COLO829 (cell line): ENCODE data around the gene ACACB.
"Not testable (repeated sequence)": the region's sequence is repeated elsewhere in the genome, so short reads cannot be mapped to it uniquely, and the experiment has no call there.

Source experiments
- DNase-seq: peaks from one replicate; pipeline ENCODE4 v3.0.0; 2012; ENCODE audit warnings: low spot score

The ACACB gene

DNA sequence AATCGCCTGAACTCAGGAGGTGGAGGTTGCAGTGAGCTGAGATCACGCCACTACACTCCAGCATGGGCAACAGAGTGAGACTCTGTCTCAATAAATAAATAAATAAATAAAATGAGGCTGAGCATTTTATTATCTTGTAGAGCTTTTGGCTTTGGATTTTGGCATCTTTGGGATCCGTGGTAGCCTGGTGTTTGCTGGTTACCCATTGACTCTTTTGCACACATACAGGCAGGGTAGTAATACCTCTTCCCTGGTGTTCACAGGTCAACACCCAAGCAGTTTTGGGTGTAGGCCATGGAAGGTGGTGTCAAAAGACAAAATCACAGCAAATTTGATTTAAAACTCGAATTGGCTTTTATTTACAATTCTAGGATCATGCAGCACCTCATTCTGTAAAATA lies 27.8 kb downstream of the ACACB start:
- no peak for DNase-seq

DNA sequence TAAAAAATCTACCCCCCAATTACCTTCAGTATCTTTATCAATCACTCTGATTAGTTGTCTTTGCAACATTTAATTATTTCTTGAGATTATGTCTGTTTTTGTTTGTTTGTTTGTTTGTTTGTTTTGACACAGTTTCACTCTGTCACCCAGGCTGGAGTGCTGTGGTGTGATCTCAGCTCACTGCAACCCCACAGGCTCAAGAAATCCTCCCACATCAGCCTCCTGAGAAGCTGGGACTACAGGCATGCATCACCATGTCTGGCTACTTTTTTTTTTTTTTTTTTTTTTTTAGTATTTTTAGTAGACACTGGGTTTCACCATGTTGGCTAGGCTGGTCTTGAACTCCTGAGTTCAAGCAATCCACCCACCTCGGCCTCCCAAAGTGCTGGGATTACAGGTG lies 30.7 kb downstream of the ACACB start:
- not testable (repeated sequence) for DNase-seq

DNA sequence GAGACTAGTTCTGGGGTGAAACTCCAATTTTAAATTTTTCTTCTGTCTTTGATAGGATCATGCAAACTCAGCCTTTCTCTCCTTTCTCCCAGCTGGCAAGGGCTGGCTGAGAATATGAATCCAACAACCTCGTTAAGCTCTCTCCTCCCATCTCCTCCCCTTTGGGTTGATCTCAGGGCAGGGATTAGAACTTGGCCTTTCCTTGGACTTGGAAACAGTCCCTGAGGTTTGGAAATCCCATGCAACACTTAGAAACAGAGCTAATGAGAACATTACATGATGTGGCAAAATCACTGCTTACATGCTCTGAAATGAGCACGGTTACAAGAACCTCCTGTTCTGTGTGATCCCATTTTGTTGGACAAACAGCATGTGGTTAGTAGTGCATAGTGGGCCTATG lies 31.6 kb downstream of the ACACB start:
- DNase-seq: no peak

DNA sequence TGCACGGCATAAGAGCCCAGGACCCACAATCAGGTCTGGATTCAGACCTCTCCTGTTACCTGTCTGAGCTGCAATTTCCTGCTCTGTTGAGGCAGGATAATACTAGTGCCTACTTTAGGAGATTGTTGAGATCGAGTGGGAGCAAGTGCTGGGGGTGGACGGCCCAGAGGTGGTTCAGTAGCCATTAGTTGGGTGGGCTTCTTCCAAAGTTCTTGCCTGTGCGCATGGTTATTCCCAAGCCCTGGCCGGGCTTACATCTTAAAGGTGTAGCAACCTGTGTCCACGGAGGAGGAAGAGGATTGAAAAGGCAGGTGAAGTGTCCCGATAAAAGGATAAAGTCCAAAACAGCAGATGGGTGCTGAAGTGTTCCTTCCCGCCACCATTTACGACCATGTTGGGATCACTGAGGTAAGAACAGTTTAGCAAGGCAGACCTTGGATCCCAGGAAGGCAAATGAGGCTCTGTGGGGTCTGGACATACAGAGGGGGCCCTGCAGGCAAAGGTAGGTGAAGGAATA lies 33.8 kb downstream of the ACACB start:
- no peak for DNase-seq

DNA sequence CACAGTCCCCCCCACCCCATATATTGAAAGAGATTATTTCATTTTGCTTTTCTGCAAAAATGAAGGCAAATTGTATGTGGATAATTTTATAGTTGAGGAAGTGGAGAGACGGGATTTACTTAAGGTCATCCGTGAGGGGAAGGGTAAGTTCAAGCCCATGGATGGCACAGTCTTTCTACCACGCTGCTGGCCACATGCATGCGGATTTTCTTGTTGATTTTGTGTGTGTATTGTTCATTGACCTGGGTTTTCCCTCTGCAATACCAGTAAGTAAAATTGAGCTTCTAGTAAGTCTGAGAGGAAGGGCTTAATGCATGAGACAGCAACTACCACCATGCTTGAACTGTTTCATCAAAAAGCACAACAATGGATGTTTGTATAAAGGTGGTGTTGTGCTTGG lies 35.1 kb downstream of the ACACB start:
- no peak for DNase-seq

DNA sequence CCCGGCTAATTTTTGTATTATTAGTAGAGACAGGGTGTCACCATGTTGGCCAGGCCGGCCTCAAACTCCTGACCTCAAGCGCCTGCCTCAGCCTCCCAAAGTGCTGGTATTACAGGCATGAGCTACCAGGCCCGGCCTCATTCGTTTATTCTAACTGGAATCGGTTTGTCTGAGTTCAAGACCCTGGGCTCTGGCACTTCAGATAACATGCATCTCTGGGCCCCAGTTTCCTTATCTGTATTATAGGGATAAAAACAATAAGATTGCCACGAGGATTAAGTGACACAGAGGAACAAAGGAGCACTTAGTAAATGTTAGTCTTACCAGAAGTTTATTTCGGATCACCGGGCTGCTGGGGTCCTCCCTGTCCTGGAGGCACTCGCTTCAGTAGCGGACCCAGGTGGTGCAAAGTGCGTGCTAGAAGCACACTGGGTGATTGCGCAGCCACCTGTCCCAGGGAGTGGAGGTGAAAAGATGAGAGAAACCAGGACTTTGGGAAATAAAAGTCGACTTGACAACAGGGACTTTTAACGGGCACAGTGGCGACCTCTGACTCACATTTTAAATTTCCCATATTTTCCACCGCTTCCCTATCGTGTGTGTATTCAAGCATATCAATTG lies 37.5 kb downstream of the ACACB start:
- DNase-seq: peak; percentile 13

DNA sequence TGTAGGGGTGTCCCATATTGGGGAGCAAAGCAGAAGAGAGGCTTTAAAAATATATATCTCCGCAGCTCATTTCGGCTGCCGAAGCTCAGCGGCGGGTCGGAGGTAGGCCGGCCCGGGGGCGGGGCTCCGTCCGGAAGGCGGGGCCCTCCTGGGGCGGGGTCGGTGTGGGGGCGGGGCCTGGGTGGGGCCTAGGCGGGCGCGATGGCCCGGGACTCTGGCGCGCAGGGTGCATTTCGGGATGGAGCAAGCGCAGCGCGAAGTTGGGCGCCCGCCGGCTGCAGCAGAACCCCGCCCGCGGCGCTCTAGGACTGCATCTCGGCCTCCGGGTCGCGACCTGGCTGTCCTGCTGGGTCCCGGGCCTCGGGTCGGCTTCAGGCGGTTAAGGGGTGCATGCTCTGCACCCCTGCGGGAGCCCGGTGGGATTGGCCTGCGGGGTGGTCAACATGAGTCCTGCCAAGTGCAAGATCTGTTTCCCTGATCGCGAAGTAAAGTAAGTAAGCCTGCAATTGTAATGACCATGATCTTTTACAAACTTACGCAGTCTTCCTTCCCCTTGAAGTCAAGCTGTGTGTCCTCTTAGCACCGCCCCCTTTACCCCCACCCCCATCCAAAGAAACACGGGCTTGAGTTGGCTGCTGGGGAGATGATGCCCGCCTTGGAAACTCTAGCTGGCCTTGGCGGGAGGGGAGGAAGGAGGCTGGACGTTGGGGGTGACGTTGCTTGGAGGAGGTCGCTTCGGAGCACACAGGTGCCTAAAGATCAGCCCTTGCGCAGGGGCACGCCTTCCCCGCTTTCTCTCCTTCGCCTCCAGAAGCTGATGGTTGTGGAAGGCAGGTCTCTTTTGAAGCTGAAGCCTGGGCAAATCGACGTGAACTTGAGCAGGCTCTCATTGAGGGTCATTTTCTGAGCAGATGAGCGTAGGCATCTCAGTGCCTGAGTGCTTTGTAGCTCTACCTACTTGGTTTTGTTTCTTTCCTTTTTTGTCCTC lies 38.4 kb downstream of the ACACB start:
- DNase-seq: peak; percentile 85

DNA sequence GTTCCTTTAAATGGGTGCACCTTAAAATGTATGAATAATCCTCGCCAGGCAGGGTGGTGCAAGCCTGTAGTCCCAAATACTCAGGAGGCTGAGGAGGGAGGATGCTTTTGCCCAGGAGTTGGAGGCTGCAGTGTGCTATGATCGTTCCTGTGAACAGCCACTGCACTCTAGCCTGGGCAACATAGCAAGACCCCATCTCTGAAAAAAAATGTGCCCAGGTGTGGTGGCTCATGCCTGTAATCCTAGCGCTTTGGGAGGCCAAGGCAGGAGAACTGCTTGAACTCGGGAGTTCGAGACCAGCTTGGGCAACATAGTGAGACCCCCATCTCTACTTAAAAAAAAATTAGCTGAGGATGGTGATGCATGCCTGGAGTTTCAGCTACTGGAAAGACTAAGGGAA lies 39.6 kb downstream of the ACACB start:
- no peak for DNase-seq

DNA sequence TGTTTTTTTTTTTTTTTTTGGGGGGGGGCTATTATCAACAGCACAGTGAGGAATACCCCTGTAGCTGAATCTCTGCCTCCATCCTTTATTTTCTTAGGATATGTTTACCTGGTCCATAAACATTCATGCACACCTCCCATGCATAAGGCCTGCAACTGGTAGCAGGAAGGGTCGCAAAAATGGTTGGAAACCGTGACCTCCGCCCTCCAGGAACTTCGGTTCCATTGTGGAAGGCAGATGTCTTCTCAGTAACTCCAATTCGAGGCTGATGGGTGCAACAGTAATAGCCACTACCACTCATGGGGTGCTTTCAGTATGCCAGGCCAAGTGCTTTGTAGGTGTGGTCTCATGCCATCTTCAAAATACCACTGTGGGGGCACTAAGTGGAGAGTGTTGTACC lies 40.2 kb downstream of the ACACB start:
- DNase-seq: no peak

DNA sequence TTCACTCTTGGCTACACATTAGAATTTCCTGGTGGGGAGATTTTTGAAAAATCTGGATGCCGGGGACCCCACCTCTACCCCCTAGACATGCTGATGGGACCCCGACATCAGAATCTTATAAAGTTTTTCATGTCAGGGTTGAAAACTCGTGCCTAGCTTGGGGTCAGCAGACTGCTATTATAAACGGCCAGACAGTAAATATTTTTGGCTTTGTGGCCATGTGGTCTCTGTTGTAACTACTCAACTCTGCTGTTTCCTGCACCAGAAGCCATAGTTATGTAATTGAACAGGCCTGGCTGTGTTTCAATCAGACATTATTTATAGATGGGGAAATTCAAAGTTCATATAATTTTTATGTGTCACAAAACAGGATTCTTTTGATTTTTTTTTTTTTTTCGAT lies 41.6 kb downstream of the ACACB start:
- DNase-seq: no peak

DNA sequence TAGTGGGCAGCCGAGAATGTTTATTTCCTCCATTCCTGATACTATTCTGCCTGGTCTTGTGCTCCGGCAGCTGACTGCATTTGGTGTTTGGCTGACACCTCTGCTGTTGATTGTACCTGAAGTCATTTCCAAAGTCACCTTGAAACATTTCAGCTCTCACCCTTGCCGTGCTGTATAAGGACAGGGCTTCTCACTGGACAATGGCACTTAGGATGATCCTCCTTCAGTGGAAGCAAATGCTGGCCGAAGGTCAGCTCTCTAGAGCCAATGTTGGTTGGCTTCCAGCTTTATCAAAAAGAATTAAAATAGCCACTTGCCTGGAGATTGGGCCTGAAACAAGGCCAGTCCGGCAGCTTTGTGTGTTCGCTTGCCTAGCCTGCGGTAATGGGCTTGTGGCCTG lies 44.0 kb downstream of the ACACB start:
- DNase-seq: no peak

DNA sequence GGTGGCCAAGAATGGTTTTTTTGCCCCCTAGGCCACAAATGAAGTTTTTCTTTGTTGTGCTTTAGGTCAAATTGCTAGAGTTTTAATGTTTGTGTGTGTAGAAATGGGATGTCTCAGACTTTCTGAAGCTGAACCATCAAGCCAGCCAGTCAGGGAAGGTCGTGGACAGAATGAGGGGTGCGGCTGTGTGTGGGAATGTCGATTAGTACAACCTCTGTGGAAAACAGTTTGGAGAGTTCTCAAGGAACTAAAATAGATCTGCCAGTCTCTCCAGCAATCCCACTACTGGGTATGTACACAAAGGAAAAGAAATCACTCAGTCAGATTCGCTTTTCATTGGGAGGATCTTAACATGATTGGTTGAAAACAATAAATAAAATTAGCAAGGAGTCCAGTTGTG lies 44.5 kb downstream of the ACACB start:
- DNase-seq: no peak

DNA sequence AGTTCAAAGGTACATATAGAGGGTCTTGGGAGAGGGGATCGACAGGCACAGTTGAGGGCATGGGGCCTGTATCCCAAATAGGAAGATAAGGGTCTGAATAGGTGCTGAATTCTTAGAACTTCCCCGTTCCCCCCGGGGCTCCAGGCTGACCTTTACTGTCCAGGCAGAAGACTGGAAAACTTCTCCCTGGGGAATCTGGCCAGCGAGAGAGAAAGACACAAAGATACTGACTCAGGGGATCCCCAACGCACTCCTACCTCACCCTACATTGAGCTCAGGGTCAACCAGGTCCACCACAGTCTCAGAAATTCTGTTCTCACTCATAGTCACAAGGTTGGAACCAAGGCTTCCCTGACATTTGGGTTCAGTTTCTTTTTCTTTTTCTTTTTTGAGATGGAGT lies 46.2 kb downstream of the ACACB start:
- DNase-seq: no peak

DNA sequence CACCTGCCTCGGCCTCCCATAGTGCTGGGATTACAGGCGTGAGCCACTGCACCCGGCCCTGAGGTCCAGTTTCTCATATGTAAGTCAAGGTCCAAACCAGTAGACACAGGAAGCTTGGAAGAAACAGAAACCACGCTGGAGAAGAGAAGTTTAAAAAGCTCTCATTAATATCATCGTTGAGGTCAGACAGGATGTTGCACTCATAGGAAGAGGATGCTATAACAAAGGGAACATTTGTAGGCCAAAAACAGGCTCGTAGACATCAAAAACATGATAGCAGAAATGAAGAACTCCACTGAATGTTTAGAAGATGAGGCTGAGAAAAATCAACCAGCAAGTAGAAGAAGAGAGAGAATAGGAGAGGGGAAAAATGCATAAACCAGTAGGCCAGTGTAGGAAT lies 46.8 kb downstream of the ACACB start:
- peak; percentile 61 for DNase-seq

DNA sequence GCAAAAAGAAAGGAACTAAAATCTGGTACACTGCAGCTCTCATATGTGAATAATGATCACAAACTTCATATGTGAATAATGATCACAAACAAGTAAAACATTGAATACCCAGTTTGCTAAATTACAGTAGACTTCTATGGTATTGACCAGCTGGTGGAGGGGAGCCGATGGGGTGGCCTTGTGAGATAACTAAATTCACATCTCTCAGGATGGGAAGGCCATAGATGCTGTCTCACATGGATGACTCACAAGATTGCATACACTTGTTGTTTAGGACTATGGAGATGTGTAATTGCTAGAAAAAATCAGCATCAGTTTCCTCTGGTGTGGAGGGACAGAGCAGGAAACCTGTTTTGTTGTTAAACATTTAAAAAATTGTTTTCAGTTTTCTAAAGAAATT lies 49.2 kb downstream of the ACACB start:
- no peak for DNase-seq

DNA sequence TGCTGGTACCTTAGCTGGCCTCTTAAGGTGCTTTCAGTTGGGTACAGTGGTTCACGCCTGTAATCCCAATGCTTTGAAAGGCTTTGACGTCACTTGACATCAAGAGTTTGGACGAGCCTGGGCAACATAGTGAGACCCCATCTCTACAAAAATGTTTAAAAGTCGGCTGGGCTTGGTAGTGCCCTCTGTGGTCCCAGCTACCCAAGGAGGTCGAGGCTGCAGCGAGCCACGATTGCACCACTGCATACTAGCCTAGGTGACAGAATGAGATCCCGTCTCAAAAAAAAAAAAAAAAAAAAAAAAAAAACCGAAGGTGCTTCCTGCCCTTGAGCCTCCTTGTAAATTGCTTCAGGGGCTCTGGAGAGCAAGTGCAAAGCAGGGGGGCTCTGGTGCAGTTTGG lies 50.0 kb downstream of the ACACB start:
- no peak for DNase-seq

DNA sequence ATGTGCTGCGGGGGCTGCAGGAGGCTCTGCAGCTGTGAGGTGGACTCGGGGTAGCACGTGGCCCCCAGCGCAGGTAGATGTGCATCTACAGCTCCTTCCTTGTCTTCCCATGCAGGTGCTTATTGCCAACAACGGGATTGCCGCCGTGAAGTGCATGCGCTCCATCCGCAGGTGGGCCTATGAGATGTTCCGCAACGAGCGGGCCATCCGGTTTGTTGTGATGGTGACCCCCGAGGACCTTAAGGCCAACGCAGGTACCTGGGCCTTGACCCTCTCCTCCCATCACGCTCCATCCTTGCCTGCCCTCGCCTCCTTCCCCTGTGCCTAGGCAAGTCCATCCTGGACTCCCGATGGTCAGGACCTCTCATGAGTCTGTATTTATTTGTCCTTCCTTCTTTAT lies 51.4 kb downstream of the ACACB start:
- no peak for DNase-seq

DNA sequence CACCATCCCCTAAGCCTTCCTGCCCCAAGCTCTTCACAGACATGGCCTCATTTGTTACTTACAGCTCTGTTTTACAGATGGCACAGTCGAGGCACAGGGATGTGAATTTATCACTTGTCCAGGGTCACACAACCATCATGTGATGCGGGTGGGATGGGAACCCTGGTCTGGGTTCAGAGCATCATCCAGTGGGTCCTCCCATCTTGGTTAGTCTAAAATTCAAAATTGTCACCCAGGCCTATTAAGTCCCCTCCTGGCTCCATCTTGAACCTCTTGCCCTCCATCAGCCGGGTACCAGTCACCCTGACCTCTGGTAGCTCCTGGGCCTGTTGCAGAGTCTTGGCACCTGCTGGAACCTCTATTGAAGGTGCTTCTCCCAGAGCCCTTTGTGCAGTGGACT lies 52.9 kb downstream of the ACACB start:
- no peak for DNase-seq

DNA sequence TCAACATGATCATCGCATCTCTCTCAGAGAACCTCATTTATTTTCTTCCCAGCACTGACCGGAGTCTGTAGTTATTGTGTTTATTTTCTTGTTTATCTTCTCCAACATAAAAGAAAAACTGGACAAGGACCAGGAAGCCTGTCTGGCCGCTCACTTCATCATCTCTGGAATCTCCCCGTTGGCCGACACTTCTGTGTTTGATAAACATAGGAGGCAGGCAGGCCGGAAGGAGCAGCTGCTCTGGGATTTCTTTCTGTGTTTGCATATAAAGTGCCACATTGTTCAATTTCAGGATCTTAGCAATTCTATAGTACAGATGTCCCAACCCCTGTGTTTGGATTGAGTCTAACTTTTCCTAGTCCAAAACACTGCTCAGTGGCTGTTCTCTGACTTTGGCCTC lies 53.3 kb downstream of the ACACB start:
- no peak for DNase-seq

DNA sequence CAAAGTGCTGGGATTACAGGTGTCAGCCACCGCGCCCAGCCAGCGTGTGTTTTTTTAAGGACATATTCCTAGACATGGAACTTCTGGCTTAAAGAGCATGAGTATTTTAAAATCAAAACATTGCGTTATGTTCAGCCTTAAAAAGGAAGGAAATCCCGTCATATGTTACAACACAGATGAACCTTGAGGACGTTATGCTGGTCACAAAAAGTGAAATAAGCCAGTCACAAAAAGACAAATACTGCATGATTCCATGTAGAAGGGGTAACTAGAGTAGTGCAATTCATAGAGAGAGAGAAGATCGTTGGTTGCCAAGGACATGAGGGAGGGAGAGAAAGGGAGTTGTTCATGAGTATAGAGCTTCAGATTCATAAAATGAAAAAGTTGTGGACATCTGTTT lies 53.9 kb downstream of the ACACB start:
- no peak for DNase-seq

DNA sequence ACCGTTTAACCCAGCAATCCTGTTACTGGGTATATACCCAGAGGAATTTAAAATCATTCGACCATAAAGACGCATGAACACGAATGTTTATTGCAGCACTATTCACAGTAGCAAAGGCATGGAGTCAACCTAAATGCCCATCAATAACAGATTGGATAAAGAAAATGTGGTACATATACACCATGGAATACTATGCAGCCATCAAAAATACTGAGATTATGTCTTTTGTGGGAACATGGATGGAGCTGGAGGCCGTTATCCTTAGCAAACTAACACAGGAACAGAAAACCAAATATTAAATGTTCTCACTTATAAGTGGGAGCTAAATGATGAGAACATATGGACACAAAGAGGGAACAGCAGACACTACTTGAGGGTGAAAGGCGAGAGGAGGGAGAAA lies 56.4 kb downstream of the ACACB start:
- DNase-seq: not testable (repeated sequence)

DNA sequence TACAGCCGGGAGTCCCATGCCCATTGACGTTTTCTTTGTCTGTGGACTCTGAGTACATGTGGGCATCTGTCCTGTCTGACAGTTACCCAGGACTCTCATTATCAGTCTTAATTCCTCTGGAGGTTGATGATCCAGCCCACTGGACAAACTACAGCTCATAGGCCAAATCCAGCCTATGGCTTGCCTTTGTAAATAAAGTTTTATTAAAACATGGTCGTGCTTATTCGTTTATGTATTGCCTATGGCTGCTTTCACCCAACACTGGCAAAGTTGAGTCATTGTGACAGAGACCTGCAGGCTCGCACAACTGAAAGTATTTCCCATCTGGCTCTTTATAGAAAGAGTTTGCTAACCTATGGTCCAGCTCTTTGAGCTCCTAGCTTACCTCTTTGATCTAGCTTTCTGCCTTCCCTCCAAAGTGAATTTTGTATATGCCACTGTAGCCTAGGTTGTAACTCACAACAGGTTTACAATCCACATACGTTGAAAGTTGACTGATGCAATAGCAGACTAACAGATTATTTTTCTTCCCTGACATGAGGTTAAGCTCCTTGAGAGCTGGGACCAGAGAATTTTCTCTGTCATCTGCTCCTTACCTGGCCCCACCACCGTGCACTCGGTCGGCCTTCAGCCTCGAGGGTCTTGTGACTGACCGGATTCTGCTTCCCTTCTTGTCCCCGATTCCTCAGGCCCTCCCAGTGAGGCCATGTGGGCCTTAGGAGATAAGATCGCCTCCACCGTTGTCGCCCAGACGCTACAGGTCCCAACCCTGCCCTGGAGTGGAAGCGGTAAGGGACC lies 57.3 kb downstream of the ACACB start:
- DNase-seq: no peak

DNA sequence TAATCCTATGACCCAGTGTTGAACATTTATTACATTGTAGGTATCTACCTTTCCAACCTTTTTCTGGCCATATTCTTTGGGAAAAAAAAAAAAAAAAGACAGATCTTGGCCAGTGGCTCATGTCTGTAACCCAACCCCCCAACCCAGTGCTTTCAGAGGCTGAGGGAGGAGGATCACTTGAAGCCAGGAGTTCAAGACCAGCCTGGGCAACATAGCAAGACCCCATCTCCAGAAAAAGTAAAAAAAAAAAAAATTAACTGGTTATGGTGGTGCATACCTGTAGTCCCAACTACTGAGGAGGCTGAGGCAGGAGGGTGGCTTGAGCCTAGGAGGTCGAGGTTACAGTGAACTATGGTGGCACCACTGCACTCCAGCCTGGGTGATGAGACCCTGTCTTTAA lies 58.1 kb downstream of the ACACB start:
- DNase-seq: no peak
